Adrenal gland (tissue), 5 donors: ENCODE data around the gene SUSD3.

Experiments
- CTCF ChIP-seq, 6 experiments: fragments of 450-650 bp in 4 of 6; fragments of 200-600 bp in 2 of 6; sonication (generic) in 1 of 6; IDR thresholded peaks; 1 replicate in 5 of 6; 2 replicates in 1 of 6; pipeline versions ENCODE4 v1.5.1 to v1.8.0; 2016 to 2021; ENCODE audit warnings: antibody characterized with exemption in 6 of 6, mild to moderate bottlenecking in 2 of 6, moderate library complexity in 1 of 6
- POLR2A ChIP-seq, 2 donors: fragments of 450-650 bp; IDR thresholded peaks; one replicate each; pipeline ENCODE4 v1.6.1; 2017; ENCODE audit warnings: antibody characterized with exemption in 2 of 2, mild to moderate bottlenecking in 2 of 2, moderate library complexity in 1 of 2
- donor health status: DM: no; HTN: no; CAD: no.

GRCh38 chr9:93041108-93041802 lies 17.2 kb upstream of the SUSD3 start:
- TF ChIP-seq CTCF (IDR thresholded peaks at IDR 0.05) (no peak), POLR2A (IDR thresholded peaks at IDR 0.05) (no peak)
